ENCODE measurements around the gene CEP57. TPM values are rescaled to one million over a fixed set of nuclear protein-coding genes. Genes with fewer than 3 reads are reported as not detected.
A peak's percentile ranks its signal among the peaks of the same experiment; 100 is the strongest.

Gene CEP57
- total RNA-seq, result 70.5 and 73.3 TPM in 2 replicates
- long read RNA-seq, transcript CEP57-210 (7 exons, 2,084 nt), result minor isoform, 25 of 222 reads
- long read RNA-seq, transcript CEP57-202 (11 exons, 3,178 nt), result major isoform, 63 of 222 reads
- long read RNA-seq, partial matches to known transcripts, result 60 of 222 reads
- long read RNA-seq, other reads (novel, unspliced or antisense), result 68 of 222 reads

DNA sequence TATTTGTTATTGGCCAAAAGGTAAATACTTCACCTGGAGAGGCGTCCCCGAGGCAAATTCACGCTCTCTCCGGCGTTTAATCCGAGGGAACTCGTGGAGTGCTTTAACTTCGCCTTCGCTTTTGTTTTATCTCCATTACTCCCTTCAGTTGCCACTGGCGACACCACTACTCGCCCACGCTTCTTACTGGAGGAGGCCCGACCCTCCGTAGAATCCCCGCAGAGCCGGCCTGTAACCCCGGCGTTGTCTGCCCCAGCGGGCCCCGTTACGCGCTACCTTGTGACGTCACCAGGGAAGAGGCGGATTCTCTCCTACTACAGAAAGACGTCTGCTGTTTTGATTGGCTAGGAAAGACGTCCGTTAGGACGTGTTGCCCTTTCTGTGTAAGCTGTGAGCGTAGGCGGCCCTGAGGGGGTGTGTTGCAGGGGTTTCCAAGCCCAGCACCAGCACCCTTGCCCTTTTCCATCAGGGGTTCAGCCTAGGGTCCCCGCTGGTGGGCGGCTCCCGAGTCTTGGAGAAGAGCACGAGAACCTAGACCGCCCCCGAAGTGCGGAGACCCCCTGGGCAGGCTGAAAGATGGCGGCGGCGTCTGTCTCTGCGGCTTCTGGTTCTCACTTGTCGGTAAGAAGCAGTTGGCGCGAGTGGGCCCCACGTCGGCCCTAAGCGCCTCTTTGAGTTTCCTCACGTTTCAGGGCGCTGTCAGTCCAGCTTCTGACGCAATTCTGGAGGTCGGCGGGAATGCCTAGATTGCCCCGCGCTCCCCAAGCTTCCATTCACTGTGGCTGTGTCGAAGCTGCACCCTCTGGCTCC is at the start of gene CEP57:
TSS of gene CEP57 (plus strand) at position 376 of the 810 bp plus-strand sequence. CDS start at position 577, 201 bp downstream.
- Mint-ChIP-seq H3K27me3 (no peaks in the 10 kb centered on the region), H3K36me3 (ENCODE audit: insufficient read depth) (peaks cover 12% of the 10 kb centered on the region), H3K4me3 (ENCODE audit: low read depth) (peak within 1 kb of the TSS; percentile 100), H3K27ac (peak within 1 kb of the TSS; percentile 100), H3K9me3 (ENCODE audit: low read depth) (no peaks in the 10 kb centered on the region), H3K4me1 (ENCODE audit: low read depth) (peaks cover 34% of the 10 kb centered on the region)
- TF ChIP-seq, protein P1, sequence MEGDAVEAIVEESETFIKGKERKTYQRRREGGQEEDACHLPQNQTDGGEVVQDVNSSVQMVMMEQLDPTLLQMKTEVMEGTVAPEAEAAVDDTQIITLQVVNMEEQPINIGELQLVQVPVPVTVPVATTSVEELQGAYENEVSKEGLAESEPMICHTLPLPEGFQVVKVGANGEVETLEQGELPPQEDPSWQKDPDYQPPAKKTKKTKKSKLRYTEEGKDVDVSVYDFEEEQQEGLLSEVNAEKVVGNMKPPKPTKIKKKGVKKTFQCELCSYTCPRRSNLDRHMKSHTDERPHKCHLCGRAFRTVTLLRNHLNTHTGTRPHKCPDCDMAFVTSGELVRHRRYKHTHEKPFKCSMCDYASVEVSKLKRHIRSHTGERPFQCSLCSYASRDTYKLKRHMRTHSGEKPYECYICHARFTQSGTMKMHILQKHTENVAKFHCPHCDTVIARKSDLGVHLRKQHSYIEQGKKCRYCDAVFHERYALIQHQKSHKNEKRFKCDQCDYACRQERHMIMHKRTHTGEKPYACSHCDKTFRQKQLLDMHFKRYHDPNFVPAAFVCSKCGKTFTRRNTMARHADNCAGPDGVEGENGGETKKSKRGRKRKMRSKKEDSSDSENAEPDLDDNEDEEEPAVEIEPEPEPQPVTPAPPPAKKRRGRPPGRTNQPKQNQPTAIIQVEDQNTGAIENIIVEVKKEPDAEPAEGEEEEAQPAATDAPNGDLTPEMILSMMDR (IDR thresholded peaks at IDR 0.05; ENCODE audit: unreplicated experiment), result no peak
- DNase-seq (ENCODE audit: low spot score, unreplicated experiment), result peak; percentile 87

DNA sequence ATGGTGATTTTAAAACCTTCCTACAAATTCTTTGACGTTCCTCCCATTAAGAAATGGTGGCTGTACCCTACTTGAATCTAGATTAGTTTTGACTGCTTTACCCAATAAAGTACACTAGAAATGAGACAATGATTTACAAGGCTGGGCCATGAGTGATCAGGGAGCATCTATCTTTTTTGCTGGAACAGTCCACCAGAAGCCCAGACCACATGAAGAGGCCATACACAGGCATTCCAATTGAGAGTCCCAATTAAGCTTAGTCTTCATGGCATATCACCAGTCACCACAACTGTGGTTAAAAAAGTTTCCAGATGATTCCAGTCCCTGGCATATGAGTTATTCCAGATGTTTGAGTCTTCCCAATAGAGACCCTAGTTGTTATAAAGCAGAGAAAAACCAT is 40.2 kb upstream of the CEP57 start:
- no peak for DNase-seq (ENCODE audit: low spot score, unreplicated experiment)
- Mint-ChIP-seq H3K4me3 (ENCODE audit: low read depth) (no peak overlapping the region), H3K27ac (no peak overlapping the region), H3K9me3 (ENCODE audit: low read depth) (no peaks in the 10 kb centered on the region), H3K36me3 (ENCODE audit: insufficient read depth) (no peaks in the 10 kb centered on the region), H3K4me1 (ENCODE audit: low read depth) (peaks cover 5% of the 10 kb centered on the region), H3K27me3 (peaks cover 3% of the 10 kb centered on the region)
- TF ChIP-seq, protein P1 (IDR thresholded peaks at IDR 0.05; ENCODE audit: unreplicated experiment), result no peak

DNA sequence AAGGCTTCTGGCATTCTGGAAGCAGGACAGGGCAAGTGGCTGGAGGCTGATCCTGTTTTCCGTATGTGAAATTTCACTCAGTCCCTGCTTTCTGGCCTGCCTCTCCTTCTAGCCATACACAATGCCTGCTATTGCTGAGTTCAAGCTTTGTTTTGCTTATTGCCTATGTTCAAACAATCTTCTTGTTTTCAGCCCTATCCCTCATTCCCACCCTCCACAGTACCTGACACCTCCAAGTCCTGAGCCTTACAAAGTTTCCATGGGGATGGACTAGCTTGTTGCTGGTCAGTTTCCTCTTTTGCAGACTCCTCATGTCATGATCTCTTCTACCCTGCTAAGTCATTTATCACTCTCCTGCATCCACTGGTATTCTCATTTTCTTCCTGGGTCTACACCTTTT is 38.8 kb upstream of the CEP57 start:
- Mint-ChIP-seq H3K4me3 (ENCODE audit: low read depth) (no peak overlapping the region), H3K27me3 (peaks cover 3% of the 10 kb centered on the region), H3K9me3 (ENCODE audit: low read depth) (no peaks in the 10 kb centered on the region), H3K27ac (no peak overlapping the region), H3K36me3 (ENCODE audit: insufficient read depth) (no peaks in the 10 kb centered on the region), H3K4me1 (ENCODE audit: low read depth) (peaks cover 5% of the 10 kb centered on the region)
- DNase-seq (ENCODE audit: low spot score, unreplicated experiment), result no peak
- TF ChIP-seq, protein P1 (IDR thresholded peaks at IDR 0.05; ENCODE audit: unreplicated experiment), result no peak

DNA sequence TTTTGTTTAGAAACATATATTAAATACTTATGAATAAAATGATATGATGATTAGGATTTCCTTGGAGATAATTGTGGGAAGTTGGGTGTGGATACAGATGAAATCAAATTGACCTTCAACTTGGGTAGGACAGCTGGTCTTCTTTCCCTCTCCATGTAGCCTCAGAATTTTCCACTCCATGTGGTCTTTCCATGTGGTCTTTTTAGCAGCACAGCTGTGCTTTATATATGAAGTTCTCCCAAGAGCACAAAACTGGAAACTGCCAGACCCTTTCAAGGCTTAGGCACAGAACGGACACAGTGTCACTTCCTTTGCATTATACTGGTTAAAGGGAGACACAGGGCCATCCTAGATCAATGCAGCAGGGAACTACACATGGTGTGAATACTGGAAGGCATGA is 29.4 kb upstream of the CEP57 start:
- TF ChIP-seq, protein P1 (IDR thresholded peaks at IDR 0.05; ENCODE audit: unreplicated experiment), result no peak
- Mint-ChIP-seq H3K27me3 (no peaks in the 10 kb centered on the region), H3K4me1 (ENCODE audit: low read depth) (no peaks in the 10 kb centered on the region), H3K4me3 (ENCODE audit: low read depth) (no peak overlapping the region), H3K27ac (no peak overlapping the region), H3K36me3 (ENCODE audit: insufficient read depth) (no peaks in the 10 kb centered on the region), H3K9me3 (ENCODE audit: low read depth) (no peaks in the 10 kb centered on the region)
- DNase-seq (ENCODE audit: low spot score, unreplicated experiment), result no peak

DNA sequence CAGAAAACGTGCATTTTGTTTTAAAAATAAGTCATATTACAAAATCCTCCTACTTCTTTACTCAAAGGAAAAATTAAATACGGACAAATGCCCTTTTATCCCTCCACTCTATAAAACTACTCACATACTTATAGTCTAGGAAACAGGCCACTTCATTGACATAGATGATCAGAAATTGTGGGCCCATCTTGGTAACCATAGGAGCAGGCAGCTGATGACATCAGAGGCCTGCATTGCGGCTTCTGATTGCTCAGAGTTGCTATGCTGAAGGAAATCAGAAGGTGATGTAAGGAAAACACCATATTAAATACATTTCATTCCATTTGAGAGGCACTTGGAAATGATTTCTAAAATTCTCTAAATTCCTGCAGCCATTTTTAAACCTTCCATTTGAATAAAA is 27.8 kb upstream of the CEP57 start:
- Mint-ChIP-seq H3K36me3 (ENCODE audit: insufficient read depth) (no peaks in the 10 kb centered on the region), H3K9me3 (ENCODE audit: low read depth) (no peaks in the 10 kb centered on the region), H3K27ac (no peak overlapping the region), H3K4me3 (ENCODE audit: low read depth) (no peak overlapping the region), H3K4me1 (ENCODE audit: low read depth) (no peaks in the 10 kb centered on the region), H3K27me3 (no peaks in the 10 kb centered on the region)
- no peak for DNase-seq (ENCODE audit: low spot score, unreplicated experiment)
- TF ChIP-seq, protein P1 (IDR thresholded peaks at IDR 0.05; ENCODE audit: unreplicated experiment), result no peak
